Activated gamma-delta T cell (primary cell): ENCODE results near the gene MED8.

ENCODE experiments used
- DNase-seq: peaks from one replicate; lab custom pipeline; 2025; lab: John Stamatoyannopoulos, UW
- total RNA-seq, 2 donors: gene quantifications; one replicate each; lab custom pipeline; 2026; lab: John Stamatoyannopoulos, UW

Gene MED8
- 33.6 to 35.2 reads per million in 2 donors for total RNA-seq

GRCh38 chr1:43389326-43390313, at the start of gene MED8, which contains the start of gene SZT2:
TSS of gene MED8 (minus strand) at chr1:43389800. CDS start at chr1:43389764, 36 bp downstream.
TSS of gene SZT2 (plus strand) at chr1:43389899. CDS start at chr1:43389969, 70 bp downstream.
- peak; percentile 65 for DNase-seq

GRCh38 chr1:43438953-43439581, 49.5 kb upstream of the MED8 start:
- no peak for DNase-seq

GRCh38 chr1:43438576-43438952, 49.0 kb upstream of the MED8 start:
- no peak for DNase-seq

DNA sequence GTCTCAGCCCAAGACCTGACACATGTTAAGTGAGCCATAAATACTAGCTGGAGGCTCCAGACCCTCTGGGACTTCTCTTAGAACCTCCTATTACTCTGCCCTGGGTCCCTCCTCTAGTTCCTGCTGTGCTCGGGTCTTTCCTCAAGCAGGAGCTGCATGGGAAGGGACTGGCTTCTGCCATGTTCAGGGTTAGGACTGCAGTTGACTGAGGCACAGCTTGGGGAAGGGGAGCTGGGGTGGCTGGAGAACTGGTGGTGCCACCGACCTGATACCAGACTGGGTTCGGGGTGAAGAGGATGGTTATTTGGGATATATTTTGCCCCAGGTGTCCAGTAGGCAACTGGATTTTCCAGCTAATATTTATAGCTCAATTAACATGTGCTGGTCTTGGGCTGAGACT, 48.4 kb upstream of the MED8 start:
- DNase-seq: no peak

DNA sequence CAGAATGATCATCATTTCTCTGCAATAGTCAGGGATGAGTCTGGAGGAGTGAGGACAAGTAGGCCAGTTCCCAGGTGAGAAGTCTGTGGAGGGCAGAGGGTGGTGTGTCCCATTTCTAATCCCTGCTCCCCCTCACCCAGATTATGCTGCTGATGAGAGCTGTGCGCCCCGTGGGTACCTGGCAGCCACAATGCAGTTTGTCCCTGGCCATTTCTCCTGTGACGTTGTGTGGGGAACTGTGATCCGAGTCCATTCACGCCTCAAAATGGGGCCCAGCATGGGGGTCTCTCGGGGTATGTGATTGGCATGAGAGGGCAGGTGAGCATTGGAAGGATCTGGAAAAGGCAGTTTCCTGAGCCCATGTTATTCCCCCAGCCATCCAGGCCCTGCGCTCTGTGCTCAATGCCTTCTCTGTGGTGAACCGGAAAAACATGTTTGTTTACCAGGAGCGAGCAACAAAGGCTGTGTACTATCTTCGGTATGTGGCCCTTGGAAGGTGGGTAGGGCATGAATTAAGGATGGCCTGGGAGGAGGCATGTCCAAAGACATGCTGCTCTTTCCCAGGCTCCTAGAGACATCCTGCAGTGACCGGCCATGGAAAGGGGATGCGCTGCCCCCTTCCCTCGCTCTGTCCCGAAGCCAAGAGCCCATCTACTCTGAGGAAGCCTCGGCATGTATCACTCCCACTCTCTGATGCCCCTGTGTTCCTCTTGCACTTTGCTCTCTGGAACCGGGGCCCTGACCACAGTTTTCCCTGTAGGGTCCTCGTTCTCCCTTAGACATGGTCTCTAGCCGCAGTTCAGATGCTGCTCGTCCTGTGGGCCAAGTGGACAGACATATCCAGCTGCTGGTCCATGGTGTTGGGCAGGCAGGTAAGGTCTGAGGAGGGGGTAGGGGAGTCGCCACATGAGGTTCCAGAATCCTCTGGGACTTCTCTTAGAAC, 47.7 kb upstream of the MED8 start:
- DNase-seq: no peak

GRCh38 chr1:43436371-43436770, 46.8 kb upstream of the MED8 start:
- DNase-seq: no peak

GRCh38 chr1:43435146-43436145, 45.8 kb upstream of the MED8 start:
- no peak for DNase-seq

DNA sequence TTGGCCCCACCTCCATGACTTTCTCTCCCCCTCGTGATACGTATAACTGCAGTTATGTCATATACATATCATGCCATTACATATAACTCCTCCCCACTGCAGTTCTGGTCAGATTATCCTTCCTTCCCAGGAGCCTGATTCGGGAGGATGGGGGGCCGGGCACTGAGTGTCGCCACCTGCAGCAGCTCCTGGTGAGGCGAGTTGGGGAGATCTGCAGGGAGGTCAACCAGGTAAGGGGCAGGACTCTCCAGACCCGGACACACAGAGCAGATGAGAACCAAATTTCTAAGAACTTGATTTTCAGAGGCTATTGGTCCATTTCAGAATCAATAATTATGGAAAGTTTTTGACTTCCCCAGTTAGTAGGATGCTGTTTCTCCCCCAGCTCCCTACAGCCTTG, 44.7 kb upstream of the MED8 start:
- no peak for DNase-seq

DNA sequence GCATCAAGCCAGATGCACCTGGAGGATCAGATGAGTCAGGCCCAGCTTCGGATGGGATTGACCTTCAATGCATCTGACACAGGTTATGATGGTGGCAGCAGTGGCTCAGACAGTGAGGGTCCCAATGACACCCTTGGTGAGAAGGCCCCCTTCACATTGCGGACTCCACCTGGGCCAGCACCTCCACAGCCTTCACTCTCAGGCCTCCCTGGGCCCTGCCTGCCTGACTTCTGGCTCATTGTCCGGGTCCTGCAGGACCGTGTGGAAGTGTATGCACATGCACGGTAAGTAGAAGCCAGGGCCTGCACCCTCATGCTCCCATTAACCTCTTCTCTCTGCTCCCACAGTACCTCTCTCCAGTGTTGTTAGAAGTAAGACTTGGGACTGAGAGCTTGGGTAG, 43.3 kb upstream of the MED8 start:
- no peak for DNase-seq

GRCh38 chr1:43432171-43432860, 42.7 kb upstream of the MED8 start:
- DNase-seq: no peak

- DNase-seq: no peak
Observed at GRCh38 chr1:43431676-43432075, 42.1 kb upstream of the MED8 start.

GRCh38 chr1:43430831-43431230, 41.2 kb upstream of the MED8 start:
- no peak for DNase-seq

DNA sequence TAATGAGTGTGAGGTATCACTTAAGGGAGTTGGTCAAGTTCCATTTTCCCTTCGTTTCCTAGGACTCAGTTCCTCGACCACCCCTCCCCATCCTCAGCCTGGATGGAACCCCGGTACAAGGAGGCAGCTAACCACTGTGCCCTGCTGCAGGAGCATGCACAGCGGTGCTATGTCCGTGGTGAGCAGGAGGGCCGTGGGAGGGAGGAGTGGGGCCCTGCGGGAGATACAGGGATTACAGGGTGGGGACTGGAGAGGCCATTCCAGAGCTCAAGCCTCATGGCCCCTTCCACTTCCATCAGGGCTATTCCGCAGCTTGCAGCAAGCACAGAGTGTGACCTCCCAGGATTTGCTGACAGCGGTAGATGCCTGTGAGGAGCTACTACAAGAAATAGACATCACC, 38.3 kb upstream of the MED8 start:
- DNase-seq: no peak

GRCh38 chr1:43427524-43427923, 37.9 kb upstream of the MED8 start:
- DNase-seq: no peak

DNA sequence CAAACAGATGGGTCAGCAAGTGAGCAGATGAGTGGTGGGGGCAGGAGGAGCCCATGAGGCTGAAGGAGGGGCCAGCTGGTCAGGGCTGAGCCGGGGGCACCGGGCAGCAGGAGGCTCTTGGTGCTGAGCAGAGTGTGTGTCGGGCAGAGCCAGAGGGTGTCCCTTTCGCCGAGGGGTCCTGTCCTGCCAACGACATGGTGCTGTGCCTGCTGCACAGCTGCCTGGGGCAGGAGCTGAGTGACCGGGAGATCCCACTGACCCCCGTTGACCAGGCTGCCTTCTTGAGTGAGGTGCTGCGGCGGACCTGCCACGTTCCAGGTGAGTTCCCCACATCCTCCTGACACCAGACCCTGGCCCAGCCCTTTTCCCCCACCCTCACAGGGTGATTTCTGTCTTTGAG, 36.6 kb upstream of the MED8 start:
- no peak for DNase-seq

GRCh38 chr1:43425045-43425444, 35.4 kb upstream of the MED8 start:
- DNase-seq: no peak

DNA sequence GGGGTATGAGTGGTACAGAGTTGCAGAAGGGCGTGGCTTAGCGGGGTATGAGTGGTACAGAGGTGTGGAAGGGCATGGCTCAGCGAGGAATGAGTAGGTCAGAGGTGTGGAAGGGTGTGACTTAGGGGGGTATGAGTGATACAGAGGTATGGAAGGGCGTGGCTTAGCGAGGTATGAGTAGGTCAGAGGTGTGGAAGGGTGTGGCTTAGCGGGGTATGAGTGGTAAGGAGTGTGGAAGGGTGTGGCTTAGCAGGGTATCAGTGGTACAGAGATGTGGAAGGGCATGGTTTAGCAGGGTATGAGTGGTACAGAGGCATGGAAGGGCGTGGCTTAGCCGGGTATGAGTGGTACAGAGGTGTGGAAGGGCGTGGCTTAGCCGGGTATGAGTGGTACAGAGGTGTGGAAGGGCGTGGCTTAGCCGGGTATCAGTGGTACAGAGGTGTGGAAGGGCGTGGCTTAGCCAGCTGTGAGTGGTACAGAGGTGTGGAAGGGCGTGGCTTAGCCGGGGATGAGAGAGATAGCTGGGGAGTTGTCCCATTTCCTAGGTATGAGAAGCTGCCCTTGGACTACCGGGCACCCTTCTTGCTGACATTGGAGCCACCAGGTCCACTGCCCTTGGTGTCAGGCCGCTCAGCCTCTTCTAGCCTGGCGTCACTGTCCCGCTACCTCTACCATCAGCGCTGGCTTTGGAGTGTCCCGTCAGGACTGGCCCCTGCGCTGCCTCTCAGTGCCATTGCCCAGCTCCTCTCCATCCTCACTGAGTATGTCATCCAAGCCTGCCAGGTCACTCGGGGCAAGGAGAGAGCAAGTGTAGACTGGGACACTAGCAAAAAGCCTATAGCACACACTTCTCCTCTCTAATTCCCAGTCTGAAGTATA, 34.3 kb upstream of the MED8 start:
- DNase-seq: no peak

DNA sequence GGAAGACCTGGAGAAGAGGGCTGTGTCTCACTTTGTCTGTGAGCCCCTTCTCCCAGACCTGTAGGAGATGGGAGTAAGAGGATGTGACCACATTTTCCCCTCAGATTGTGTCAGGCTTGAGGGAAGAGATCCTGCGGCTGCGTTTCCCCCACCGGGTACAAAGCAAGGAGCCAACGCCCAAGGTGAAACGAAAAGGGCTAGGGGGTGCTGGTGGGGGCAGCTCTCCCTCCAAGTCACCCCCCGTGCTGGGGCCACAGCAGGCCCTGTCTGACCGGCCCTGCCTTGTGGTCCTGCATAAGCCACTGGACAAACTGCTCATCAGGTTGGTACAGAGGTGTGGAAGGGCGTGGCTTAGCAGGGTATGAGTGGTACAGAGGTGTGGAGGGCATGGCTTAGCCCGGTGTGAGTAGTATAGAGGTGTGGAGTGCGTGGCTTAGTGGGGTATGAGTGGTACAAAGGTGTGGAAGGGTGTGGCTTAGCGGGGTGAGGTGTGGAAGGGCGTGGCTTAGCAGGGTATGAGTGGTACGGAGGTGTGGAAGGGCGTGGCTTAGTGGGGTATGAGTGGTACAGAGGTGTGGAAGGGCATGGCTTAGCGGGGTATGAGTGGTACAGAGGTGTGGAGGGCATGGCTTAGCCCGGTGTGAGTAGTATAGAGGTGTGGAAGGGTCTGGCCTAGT, 33.5 kb upstream of the MED8 start:
- DNase-seq: no peak
